ENCODE data around the gene SYT15.
"Not testable (repeated sequence)": the region's sequence is repeated elsewhere in the genome, so short reads cannot be mapped to it uniquely, and the experiment has no call there.

SYT15 gene
- total RNA-seq = 0 reads per million in 2 donors

DNA sequence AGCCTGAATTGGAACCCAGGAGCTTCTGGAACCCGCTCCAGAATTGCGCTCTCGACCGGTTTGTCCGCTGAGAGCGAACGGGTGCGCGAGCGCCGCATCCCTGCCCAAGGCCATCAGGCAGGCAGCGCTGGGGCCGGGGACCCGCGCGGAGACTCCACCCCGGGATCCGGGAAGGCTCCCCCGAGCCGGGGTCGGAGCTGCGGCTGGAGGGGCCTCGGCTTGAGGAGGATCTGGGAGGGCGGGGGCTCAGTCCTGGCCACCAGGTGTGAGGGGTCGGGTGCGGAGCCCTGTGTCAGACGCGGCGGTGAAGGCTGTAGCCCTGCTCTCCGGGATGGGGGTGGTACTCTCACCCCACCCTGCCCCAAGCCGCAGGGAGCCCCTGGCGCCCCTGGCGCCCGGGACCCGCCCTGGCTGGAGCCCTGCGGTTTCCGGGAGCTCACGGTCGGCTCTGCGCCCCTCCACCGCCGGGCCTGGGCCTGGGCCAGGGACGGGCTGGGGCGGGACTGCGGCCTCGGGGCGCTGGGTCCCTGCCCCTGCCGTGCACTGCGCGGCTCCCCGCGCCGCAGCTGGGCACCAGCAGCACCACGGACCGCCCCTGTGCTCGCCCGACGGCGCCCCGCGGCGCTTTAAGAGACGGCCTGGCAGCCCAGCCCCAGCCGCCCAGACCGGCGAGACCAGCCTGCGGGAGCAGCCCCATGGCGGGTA is at the start of gene SYT15:
Gene SYT15 (plus strand): TSS at position 655 of the 705 bp plus-strand sequence. CDS start 41 bp downstream, at position 696.
- DNase-seq = not testable (repeated sequence)

DNA sequence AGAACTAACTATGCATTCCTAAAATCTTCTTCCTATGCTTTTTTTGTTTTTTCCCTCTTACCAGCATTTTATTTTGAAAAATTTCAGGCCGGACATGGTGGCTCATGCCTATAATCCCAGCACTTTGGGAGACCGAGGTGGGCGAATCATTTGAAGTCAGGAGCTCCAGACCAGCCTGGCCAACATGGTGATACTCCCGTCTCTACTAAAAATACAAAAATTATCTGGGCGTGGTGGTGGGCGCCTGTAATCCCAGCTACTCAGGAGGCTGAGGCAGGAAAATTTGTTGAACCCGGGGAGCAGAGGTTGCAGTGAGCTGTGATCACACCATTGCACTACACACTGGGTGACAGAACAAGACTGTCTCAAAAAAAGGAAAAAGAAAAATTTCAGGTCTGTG is 49.2 kb upstream of the SYT15 start:
- not testable (repeated sequence) for DNase-seq

DNA sequence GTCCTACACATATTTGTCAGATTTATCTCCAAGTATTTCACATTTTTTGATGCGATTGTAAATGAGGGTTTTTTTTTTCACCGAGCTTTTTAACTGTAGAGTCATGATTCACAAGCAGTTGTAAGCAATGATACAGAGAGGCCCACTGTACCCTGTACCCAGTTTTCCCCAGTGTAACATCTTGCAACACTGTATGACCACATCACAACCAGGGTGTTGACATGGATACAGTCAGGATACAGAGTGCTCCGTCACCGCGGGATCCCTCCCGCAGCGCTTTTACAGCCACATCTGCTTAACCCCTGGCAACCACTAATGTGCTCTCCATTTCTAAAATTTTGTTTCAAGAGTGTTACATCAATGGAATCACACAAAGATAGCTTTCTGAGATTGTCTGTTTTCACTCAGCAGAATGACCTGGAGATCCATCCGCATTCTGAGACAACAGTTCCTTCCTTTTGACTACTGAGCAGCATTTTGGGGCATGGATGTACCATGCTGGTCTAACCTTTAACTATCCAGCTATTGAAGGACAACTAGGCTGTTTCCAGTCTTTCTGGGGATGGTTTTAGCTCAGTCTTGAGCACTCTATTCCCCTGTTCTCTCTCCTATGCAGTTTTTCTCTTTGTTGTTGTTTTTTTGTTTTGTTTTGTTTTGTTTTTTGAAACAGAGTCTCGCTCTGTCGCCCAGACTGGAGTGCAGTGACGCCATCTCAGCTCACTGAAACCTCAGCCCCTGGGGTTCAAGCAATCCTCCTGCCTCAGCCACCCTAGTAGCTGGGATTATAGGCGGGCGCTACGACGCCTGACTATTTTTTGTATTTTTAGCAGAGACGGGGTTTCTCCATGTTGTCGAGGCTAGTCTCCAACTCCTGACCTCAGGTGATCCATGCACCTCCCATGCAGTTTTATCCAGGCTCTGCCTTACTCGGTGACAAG is 48.4 kb upstream of the SYT15 start:
- DNase-seq = no peak

DNA sequence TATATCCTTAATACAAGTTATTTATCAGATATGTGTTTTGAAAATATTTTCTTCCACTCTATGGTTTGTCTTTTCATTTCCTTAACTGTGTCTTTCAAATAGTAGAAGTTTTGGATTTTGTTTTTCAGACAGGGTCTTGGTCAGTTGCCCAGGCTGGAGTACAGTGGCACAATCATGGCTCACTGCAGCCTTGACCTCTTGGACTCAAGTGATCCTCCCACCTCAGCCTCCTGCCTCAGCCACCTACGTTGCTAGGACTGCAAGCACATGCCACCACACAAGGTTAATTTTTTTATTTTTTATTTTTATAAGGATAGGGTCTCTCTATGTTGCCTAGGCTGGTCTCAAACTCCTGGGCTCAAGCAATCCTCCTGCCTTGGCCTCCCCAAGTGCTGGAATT is 46.7 kb upstream of the SYT15 start:
- DNase-seq = not testable (repeated sequence)

DNA sequence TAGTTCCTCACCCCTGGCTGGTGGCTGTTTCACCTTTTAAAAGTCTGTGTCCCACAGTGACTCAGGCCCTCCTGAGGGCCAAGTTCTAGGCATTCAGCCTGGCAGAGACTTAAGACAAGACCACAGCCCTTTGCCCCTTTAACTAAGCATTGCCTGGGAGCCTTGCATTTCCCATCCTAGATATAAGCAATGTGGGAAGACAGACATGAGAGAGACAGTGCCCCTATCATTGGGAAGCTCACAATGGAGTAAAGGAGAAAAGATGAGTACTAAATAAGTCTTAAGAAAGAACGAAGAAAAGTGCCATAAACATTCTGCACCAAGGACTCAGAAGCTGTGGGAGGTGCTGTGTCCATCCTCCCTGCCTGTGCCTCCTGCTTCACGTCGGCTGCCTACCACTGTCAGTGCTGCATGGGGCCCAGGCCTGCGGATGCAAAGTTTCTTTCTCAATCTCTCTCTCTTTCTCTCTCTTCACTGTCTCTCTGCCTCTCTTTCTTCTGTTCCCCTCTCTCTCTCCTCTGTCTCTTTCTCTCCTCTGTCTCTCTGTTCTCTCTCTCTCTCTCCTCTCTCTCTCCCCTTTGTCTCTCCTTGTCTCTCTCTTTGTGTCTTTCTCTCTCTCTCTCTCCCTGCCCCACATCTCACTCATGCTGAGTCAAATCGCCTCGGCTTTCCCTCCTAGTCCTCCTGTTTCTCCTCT is 44.0 kb upstream of the SYT15 start:
- peak in 1 of 5 experiments; percentile 0 for DNase-seq

DNA sequence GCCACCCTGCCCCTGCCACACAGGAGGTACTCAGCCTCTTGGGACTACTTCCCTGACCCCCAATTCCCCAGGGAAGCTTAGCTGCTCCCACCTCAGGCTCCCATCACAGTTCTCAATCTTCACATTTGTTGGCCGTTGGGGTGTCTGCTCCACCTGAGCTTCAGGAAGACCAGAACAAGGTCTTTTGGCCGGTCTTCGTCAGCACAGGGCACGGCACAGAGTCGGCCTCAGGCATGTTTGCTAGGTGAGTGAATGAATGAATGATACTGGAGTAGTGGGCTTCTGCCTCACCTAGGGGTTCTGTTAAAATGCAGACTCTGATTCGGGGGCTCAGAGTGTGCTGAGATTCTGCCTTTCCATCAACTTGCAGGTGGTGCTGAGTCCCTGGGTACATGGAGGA is 42.8 kb upstream of the SYT15 start:
- peak in 1 of 5 experiments; percentile 2 for DNase-seq

DNA sequence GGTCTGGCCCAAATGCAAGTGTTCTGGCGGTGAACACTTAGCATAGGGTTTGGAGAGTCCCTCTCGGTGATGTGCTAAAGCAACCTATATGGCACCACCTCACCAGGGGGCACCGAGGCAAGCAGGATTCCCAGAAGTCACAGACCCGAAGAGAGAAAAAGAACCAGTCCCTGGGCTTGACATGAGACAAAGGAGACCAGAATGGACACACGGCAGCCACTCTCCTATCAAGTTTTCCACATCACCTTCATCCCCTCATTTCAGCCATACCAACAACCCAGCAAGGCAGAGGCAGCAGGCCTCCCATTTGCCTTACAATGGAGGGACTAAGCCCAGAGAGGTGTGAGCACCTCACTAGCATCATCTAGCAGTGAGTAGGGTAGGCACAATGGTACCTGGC is 42.1 kb upstream of the SYT15 start:
- DNase-seq = peak in 1 of 5 experiments; percentile 0

DNA sequence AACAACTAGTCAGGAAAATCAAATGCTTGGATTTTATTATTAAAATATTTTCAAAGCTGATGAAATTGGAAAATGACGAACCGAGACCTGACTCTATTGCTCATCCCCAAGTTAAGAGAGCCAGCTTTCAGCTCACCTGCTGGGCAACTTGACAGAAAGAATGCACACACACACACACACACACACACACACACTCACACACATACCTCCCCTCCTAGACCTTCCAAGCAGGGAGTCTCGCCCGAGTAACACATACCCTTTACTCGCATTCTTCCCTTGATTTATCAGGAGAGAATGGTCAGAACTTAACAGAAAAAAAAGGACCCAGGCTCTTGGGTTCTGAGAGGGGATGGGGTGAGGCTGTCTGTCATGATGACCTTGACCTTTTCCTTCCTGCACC is 41.6 kb upstream of the SYT15 start:
- DNase-seq = no peak

DNA sequence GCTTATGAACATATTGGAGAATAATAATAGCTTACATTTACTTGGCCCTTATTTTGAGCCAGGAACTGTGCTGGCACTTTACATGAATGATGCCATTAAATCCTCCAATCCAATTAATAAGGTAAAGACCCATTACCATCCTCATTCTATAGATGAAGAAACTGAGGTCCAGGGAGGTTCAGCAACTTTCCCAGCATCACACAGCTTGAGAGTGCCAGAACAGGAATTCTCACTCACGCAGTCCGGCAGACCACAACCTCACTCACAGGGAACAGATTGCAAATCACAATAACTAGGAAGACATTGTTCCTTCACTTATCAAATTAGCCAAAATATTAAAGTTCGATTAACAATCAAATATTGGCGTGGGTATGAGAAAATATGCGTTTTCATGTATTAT is 40.8 kb upstream of the SYT15 start:
- no peak for DNase-seq

DNA sequence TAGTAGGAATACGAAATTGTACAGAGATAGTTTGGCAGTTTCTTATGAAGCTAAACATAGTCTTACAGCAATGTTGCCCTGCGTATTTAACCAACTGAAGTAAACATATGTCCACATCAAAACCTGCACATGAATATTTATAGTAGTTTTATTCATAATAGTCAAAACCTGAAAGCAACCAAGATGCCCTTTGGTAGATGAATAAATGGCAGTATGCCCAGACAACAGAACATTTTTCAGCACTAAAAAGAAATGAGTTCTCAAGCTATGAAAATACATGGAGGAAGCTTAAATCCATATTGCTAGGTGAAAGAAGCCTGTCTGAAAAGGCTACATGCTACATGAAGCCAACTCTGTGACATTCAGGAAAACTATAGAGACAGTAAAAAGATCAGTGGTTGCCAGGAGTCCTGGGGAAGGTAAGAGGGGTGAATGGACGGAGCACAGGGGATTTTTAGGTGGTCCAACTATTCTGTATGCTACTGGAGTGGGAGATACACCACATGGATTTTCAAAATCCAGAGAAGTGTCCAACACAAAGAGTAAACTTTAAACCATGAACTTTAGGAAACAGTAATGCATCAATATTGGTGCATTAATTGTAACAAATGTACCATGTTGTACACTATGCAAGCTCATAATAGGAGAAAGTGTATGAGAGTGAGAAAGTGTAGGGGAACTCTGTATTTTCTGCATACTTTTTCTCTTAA is 40.1 kb upstream of the SYT15 start:
- DNase-seq = no peak

DNA sequence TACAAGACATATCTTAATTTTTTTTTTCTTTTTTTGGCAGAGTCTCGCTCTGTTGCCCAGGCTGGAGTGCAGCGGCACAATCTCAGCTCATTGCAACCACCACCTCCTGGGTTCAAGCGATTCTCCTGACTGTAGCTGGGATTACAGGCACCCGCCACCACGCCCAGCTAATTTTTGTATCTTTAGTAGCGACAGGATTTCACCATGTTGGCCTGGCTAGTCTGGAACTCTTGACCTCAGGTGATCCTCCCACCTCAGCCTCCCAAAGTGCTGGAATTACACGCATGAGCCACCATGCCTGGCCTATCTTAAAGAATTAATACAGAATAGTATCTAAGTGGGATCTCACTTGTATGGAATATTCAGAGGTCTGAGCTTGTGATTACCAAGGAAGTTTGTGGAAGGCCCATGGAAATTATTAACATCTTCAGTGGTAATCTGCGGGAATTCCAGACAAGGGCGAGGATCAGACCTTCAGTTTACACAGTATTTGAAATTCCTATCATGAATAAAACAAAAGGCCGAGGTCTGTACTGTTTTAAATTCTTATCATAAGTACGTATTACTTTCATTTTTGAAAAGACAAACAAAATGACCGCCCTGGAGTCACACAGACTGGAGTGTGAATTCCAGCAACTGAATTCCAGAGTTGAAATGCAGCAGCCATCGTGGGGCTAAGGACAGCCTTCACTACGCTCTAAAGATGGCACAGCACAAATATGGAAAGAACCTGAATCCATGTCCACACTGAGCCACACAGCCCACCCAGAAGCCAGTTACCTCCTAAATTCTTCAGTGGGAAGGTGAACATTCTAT is 39.1 kb upstream of the SYT15 start:
- no peak for DNase-seq

DNA sequence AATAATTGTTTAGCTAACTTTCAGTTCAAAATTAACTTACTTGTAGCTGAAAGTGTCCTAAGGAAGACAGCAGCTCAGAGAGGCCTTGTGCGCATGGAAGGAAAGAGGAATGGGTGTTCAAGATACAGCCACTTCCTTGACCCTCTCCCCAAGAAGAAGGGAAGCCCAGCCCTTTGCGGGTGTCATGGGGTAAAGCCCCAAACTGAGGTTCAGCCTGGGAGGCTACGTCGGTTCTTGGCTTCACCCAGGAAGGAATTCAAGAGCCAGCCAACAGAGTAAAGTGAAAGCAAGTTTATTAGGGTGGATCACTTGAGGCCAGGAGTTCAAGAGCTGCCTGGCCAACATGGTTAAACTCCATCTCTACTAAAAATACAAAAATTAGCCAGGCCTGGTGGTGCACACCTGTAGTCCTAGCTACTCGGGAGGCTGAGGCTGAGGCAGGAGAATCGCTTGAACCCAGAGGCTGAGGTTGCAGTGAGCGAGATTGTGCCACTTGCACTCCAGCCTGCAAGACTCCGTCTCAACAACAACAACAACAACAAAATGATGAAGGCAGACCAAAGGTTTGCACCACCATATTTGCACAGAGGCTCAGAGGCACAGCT is 38.4 kb upstream of the SYT15 start:
- DNase-seq = no peak

DNA sequence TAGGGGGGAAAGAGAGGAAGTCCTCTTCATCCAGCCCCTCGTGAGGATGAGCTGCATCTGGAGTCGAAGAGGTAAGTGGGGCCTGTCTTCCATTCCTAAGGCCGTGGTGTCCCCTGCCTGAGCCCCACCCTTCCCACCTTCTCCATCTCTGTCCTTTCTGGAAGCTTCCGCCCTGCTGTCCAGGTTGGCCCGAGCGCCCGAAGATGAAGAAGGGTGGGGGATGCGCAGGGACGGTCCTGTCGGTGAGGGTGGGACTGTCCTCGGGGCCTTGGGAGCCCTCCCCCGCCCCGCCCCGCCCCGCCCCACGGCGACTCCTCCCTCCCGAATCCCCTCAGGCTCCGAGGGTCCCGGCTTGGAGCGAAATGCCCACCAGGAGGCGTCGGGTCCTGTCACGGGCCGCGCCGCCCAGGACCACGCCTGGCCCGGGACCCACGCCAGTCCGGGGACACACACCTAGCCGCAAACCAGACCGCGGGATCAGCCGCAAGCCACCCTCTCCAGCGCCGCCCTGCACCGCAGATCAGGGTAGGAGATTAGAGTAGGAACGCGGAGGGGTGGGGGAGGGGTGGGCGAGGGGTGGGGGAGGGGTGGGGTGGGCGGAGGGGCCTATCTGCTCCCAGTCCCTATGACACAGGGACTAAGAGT is 37.8 kb upstream of the SYT15 start:
- DNase-seq = peak in 2 of 5 experiments; percentile 3 to 57

DNA sequence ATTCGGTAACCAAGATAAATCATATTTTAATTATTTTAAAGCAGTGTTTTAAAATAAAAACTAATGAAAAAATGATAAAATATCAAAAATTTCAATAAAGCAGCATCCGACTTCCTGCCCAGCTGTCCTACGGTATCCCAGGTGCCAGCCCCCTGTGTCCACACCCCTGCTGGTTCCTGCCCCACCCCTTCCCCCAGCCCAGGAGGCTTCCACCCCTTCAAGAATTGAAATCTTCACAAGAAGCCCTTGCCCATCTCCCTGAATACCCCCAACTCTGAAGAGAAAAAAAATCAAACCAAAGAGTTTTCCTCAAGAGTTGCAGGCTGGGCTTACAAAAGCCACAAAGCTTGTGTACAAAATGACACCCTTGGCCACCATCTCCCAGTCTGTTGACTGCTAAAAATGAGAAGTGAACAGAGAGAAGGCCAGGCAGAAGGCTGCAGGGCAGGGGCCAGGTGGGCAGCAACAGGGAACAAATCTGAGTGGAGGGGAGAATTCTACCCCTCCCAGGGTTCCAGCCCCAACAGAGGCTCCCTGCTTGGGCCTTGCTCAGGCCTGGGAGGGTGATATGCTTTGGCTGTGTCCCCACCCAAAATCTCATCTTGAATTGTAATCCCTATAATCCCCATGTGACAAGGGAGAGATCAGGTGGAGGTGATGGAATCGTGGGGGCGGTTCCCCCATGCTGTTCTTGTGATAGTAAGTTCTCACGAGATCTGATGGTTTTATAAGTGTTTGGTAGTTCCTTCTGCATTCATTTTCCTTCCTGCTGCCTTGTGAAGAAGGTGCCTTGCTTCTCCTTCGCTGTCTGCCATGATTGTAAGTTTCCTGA is 37.0 kb upstream of the SYT15 start:
- peak in 2 of 5 experiments; percentile 0 to 1 for DNase-seq

DNA sequence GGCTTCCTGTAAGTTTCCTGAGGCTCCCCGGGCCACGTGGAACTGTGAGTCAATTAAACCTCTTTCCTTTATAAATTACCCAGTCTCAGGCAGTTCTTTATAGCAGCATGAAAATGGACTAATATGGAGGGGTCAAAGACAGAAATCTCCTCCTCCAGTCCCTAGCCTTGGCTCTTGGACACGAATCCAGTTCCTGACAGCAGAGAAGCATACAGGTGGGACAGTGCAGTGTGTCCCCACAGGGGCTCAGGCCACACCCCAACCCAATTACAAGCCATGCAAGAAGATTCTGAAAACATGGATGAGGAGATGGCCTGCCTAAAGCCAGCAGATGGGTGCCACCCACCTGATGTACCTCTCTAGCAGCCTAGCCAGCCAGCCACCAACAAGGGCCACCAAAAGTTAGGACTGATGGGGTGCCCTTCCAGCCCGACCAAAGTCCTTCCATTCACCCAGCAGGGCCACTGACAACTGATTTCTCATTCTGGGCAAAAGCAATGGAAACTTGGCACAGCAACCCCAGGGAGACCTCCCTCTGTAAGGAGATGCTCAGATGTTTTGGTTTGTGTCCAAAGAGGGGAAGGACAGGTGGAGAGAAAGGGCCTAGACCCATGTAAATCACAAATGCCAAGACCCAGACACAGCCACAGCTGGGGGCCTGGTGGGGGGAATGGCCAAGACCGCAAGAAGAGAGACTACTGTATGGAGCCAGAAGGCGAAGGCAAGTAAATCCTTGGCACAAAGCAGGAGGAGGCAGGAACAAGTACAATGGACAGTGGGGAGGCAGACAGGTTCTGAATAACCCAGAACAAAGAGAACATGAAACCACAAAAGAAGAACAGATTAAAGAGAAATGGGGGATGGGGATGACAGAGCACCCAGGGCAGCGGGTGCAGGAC is 36.1 kb upstream of the SYT15 start:
- peak in 1 of 5 experiments; percentile 3 for DNase-seq

DNA sequence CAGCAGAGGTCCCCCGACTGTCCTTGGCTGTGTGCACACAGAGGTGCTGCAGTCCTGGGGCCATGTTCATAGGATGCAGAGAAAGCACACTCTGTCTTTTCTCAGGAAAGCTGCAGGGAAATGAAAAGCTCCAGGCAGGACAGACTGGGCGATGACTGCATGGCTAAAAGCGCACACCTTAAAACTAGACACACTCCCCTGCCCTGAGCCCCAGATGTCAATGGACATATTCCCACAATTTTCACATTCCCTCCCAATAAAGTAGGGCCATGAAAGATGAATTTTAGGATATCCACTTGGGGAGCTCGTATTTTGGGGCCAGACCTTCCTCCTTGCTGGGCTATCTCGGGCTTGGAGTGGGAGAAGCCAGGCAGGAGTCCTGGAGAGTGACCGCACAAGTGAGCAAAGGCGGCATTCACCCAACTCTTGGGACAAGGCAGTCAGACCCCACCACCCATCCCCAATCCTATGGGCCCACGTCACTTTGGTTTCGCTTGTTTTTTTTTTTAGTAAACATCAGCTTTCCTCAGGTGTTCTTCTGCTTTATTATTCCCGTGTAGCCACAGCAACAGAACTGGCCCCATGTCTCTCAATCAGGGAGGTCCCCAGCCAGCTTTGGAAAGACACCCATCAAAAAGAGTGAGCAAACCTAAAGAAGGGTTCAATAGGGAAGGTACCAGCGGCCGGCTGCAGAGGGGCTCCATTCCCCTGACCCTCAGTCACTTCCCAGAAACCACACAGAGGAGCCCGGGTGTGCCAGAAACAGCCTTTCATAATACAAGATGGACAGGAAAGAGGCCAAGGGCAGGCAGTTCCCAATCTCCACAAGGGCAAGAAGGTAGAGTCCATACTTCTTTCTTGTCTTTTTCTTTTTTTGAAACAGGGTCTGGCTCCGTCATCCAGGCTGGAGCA is 35.2 kb upstream of the SYT15 start:
- peak in 2 of 5 experiments; percentile 0 to 2 for DNase-seq
